Ovary (tissue), 3 donors: ENCODE results near the gene SH3RF3.

Experiments used
- CTCF ChIP-seq, 3 donors: fragments of 450-650 bp in 2 of 3; fragments of 200-600 bp in 1 of 3; IDR thresholded peaks; one replicate each; pipeline versions ENCODE4 v1.5.1 to v1.8.0; 2016 to 2022; ENCODE audit warnings: antibody characterized with exemption in 3 of 3, mild to moderate bottlenecking in 1 of 3
- EP300 ChIP-seq: sonication (generic); formaldehyde crosslinking; IDR thresholded peaks from one replicate; pipeline ENCODE4 v1.6.1; 2017; ENCODE audit warnings: antibody characterized with exemption
- donor health status: DM: no; HTN: no; CAD: no.

GRCh38 chr2:109527846-109528705 is 399.1 kb downstream of the SH3RF3 start:
- no peak for TF ChIP-seq CTCF (IDR thresholded peaks at IDR 0.05)
- no peak for TF ChIP-seq EP300
